HG03442 (cell line): ENCODE measurements around the gene SIRT7.

Experiments used
- ATAC-seq: cut with Tn5 transposase; IDR thresholded peaks from one replicate; pipeline ENCODE4 v1.9.1; 2021; ENCODE audit warnings: mild to moderate bottlenecking, moderate library complexity; ENCODE audit not compliant: unreplicated experiment

The SIRT7 gene

DNA sequence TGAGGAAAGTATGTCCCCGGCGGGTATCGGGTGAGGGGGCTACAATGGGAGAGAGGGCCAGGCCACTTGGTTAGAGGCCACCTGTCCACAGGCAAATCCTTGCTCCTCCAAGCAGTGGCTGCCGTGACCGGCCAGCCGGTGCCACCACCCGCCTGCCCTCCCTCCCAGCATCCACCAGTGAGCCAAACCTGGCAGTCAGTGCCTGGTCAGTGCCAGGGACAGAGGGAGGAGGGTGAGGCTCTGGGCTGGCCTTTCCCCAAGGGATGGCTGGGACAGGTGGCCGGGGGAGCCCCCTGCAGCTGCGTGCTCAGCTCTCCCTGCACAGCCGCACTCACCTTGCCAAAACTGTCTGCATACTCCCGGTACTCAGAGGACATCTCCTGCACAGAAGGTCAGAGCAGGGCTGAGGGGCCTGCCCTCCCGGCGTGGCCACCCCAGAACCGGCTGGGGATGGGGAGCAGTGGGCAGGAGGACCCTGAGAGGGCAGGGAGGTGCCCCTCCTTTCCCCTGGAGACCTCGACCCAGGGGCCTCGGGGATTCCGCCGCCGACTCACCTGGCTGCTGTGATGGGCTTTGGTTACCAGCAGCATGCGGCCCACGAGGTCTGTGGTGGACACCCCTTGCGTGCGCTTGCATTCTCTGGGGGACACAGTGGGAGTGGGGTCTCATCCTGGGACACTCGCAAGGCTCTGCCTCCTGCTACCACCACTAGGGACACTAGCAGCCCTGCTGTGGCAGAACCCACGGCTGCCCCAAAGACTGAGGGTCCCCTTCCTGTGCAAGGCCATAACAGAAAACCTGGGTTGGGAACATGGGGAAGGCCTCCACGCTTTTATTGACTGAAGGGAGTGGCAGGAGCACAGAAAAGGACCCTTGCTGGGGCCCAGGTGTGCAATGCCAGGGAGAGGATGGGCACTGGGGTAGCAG is 10.5 kb downstream of the SIRT7 start:
- no peak for ATAC-seq

DNA sequence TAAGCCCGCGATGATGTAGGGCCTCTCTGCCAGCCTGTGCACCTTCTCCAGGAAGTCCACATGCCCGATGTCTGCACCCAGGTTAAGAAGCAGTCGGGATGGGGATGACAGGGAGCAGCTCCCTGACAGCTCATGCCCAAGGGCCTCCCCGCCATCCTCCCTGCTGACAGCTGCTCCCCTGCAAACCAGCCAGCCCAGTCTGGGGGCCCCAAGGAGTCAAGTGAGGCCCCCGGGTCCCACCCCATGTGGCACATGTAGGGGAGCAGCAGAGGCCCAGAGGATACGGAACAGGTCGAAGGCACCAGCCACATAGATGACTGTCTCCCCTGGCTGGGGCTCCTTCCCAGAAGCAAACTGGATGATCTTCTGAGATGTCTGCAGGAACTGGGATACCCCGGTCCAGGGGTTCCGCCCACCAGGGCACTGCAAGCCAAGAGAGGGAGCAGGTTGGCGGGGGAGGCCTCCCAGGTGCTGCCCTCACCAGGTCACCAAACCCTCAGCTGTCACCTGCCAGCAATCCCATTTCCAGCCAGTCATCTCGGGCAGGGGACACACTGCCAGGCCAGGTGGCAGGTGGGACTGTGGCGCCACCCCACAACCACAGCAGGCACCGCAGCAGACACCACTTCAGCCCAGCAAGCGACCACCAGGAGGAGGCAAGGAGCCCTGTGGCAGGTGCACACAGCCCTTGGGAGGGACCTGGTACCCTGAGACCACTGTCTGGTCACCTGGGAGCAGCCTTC is 11.3 kb downstream of the SIRT7 start:
- ATAC-seq, result no peak

DNA sequence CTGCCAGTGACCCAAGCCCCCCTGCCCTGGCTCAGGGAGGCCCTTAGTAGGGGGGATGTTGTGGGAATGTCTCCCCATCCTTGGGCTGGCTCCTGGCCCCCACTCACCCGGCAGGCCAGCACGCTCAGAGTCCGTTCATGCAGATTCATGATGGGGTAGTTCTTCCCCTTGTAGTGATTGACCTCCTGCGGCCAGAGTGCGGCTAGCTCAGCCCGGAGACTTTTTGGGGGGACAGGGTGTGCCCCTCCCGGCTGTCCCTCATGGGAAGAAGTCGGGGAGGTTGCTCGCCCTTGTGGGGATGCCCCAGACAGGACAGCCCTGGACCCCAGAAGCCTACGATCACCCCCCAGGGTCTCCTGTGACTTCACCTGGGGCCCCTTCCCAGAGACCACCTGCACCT is 12.0 kb downstream of the SIRT7 start:
- ATAC-seq, result no peak

DNA sequence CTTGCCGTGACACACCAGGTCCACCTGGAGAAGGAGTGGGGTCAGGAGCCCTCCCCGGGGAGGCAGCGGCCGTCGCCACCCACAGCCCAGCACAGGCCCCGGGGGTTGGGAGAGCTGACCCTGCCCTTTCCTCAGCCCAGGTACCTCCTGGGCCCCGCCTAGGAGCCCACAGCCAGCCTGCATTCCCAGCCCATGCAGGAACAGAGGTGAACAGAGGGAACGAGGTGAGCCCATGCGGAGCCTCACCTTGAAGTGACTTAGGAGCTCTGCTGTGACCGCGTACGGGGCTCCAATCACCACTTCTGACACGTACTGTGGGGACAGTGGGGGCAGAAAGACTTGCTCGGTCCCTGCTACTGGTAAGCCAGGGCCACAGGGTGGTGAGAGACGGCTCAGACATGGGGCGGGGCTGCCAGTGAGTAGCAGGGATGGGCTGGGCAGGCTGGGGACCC is 12.5 kb downstream of the SIRT7 start:
- no peak for ATAC-seq

DNA sequence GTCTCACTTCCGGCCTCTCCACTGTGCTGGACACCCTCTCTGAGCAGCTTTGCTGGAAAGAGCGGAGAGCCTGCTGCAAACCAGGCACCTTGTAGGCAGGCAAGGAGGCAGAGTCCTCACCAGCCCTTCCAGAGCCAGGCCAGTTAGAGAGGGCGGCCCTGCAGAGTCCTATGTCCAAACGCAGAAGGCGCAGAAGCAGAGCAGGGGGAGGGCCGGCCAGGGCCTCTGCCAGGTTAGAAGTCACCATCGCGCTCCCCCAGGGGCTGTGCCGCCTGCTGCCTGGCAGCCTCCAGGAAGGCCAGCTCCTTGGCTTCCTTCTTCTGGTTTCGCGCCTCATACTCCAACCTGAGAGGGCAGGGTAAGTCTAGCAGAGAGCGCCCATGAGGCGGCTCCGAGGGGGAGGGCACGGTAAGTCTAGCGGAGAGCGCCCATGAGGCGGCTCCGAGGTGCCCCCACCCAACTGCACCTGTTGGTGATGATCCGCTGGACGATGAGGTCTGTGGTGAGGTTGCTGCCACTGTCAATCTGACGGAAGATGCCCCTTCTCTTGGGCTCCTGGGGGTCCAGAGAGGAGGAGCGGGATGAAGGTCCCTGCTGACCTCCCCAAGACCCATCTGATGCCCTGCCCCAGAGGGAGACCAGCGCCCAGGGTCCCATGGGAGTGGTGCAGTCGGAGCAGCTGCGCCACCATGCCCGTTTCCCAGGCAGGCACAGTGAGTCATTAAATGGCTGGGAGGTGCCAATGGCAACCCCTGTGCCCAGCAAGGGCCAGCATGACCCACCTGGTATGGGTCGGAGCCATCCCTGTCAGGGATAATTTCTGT is 13.2 kb downstream of the SIRT7 start:
- ATAC-seq, result no peak

DNA sequence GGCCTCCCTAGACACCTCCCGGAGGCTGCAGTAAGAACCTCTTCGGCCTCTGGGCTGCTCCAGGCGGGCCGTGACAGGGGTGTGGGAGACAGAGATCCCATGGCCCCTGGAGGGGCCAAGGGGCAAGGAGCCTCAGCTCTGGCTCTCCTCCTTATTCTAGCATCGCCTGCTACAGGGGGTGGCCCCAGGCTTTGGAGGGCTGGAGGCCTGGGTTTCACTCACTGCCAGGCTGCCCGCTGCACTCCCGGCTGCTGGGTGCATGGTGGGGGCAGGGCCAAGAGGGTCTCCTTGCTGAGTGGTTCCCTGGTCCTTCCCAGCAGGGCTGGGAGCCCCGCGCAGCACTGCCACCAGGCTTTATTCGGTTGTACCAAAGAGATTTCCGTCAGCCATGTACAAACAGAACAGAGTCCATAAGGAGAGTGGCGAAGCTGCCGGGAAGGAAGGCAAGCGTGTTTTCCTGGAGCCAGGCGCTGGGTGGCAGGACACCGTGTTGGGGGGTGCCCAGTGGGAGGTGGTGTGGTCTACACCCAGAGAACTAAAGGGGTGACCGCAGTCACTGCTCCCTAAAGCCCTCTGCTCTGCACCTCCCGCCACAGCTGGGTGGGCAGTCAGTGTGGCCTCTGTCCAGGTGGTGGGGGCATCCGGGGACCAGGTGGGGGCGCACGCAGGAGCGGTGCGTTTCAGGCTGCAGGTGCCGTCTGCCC is 13.9 kb downstream of the SIRT7 start:
- no peak for ATAC-seq

DNA sequence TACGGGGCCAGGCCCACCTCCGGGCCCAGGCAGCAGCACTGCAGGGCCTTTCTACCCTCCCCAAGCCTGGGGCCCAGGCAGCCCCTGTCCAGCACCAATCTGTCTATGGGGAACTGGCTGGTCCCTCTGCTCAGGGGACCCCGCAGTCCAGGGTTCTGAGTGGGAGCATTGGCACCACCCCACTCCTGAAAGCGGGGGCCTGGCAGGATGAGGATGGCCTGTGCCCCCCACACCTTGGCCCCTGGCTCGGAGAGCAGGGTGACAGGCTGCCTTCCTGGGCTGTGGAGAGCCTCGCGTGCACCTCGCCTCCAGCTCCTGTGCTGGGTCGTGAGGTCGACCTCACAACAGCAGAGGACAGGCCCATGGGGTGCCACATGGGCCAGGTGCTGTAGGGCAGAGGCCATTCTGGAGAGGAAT is 14.6 kb downstream of the SIRT7 start:
- no peak for ATAC-seq

DNA sequence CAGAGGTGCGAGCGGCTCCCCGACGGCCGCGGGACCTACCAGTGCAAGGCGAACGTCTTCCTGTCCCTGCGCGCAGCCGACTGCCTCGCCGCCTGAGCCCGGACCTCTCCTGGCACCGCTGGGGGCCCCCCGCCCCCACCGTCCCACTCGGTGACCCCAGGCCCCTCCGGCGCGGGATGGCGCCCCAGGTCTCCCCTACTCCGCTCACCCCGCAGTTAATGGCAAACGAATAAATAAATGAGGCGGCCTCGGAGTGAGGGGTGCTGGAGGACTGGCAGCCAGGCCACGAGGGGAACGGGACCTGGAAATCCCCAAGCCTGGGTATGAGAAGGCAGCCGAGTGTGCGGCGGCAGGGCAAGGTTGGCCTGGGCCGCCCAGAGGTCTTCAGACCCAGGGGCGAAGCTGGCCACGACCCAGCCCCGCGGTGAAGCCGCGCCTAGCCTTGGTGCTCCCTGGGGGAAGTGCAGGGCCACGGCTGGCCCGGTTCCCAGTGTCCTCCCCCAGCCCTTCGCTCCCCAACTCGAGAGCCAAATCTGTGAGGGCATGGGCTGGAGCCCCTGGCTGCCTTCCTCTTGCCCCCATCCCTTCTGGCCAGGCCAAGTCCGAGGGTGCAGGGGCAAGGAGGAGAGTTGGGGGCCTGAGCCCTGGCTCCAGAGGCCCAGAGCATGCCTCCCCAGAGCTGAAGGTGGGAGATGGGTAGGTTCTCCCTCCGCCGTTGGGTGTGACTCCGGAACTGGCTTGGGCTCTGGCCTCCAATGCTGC is 15.1 kb downstream of the SIRT7 start:
- ATAC-seq, result no peak

DNA sequence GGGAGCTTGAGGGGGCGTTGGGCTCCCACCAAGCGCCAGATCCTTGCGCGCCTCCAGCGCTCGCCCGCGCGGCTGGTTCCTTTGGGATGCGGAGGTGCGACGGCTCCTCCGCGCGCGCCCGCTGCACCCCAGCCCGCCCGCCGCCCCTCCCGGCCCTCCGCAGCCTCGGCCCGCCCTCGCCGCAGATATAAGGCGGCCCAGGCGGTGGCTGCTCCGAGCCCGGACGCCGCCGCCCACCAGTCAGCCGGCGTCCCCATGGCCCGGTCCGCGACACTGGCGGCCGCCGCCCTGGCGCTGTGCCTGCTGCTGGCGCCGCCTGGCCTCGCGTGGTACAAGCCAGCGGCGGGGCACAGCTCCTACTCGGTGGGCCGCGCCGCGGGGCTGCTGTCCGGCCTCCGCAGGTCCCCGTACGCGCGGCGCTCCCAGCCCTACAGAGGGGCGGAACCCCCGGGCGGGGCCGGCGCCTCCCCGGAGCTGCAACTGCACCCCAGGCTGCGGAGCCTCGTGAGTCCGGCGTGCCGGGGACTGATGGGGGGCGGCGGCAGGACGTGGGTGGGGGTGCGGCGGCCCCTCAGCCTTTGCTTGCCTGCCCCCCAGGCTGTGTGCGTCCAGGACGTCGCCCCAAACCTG is 15.8 kb downstream of the SIRT7 start, which contains the start of gene NPB:
NPB (plus strand) TSS at position 216 of the 630 bp plus-strand sequence; CDS start at position 256, 40 bp downstream.
- no peak for ATAC-seq

DNA sequence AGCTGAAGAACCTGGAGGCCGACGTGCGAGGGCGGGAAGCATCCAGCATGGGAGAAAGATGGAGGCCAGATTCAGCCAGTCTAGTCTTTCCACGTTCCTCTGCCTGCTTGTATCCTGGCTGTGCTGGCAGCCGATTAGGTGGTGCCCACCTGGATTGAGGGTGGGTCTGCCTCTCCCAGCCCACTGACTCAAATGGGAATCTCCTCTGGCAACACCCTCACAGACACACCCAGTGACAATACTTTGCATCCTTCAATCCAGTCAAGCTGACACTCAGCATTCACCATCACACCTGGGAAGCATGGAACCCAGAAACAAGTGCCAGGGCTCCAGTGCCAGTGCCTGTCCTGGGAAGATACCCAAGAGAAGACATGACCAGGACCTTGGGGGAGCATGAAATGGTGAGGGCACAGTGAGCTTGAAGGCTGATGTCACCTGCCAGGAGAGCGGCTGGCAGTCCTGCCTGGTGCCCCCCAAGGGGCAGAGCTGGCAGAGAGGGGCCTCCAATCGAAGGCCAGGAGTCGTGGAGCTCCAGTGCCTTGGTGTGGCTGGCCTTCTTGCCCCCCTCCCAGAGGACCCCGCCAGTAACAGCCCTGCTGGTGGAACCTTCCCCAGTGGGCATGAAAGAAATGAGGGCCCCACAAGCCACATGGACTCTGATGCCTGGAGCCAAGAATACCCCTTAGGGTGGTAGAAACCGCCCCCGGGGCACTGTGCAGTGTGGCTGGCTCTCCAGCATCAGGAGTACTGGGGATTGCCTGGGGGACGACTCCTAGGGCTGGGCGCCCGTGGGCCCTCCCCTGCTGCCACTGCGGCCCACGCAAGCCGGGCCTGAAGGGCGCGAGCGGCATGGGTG is 16.6 kb downstream of the SIRT7 start:
- ATAC-seq, result no peak

DNA sequence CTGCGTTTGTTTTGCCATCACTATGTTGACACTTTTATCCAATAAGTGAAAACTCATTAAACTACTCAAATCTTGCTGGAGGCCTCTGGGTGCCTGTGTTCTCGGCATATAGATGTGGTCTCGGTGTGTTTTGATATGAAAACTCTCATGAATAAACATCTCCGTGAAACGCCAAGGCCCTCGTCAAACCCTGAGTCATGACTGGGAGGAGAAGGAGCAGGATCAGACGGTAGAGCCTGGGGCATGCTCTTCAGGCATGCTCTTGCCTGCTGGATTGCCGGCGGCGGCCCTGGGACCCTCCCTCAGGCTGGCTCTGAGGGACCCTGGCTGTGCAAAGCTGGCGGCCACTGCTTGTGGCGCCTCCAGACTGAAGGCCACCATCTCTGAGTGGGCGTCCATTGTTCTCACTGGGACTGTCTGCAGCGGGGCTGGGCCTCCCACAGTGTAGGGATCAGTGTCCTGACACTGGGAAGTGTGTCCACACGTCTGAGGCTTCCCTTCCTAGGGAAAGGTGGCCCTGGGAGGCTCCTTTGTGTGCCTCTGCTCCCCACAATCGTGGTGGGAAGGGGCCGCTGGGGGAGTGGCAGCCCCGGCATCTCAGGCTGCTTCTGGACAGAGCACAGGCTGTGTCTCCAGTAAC is 17.7 kb downstream of the SIRT7 start:
- ATAC-seq, result no peak

DNA sequence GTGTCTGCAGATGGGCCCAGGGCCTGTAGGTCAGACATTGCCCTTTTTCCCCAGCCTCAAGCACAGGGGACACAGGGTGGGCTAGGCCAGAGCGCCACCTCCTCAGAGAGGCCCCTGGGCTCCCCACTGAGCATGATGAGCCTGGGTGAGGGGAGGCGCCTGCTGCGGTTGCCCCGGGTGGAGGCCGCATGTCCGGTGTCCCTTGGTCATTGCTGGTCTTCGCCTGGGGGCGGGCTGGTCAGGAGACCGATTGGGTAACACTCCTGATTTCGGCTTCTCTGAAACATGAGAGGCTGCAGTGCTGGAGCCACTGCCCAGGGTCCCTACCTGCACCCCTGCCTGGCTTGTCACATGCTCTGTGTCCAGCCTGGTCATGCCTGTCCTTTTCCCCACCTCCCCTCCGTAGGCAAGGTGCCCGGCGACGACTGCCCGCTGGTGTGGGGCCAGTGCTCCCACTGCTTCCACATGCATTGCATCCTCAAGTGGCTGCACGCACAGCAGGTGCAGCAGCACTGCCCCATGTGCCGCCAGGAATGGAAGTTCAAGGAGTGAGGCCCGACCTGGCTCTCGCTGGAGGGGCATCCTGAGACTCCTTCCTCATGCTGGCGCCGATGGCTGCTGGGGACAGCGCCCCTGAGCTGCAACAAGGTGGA is 18.3 kb downstream of the SIRT7 start:
- ATAC-seq, result no peak

DNA sequence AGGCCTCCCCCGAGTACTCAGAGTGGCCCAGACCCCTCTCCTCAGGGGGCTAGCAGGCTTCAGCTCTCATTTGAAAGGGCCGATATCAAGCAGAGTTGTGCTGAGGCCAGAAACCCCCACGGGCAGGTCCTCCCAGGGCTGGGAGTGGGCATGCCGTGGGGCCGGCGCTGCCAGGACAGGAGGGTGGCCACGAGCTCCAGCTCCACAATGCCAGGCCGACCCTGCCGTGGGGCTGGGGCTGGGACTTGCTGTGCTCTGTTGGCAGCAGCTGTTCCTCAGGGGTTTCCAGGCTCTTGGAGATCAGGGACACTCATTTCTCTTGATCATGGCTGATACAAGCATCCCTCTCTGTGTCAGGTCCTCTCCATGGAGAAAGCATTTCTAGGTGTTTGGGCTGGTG is 19.1 kb downstream of the SIRT7 start:
- ATAC-seq, result no peak

DNA sequence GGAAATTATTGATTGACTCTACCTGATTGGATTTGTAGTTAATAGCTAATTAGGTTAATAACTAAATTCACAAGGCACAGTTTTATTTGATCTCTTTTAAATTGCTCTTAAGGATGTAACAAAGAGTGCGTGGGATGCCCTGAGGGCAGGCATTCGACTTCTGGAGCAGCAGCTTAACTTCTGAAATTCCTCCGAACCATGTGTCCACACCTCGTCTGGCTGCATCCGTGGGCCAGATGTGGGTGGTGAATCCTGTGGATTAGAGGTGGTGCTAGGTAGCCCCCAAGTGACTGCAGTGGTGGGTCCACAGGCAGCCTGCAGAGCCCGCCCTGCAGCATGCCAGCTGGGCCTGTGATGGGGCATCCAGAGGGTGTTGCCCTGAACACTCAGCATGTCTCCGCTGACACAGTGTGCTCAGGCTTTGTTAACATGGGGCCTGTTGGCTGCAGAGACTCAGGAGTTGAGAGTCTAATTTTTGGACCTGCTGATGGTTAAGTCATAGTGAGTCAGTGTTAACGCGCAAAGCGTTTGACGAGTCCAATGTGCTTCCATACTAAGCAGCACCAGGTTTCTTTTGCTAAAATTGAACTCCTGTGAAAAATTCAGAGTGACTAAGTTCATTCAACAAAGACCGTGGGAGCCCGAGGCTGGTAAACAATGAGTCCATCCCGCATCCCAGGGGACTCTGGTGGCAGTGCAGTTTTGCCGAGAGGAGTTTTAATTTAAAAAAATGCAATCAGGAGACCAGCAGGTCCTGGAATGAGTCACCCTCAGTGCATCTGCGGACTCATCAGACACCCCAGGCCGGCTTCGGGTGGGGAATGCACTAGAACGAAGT is 19.7 kb downstream of the SIRT7 start:
- ATAC-seq, result no peak

DNA sequence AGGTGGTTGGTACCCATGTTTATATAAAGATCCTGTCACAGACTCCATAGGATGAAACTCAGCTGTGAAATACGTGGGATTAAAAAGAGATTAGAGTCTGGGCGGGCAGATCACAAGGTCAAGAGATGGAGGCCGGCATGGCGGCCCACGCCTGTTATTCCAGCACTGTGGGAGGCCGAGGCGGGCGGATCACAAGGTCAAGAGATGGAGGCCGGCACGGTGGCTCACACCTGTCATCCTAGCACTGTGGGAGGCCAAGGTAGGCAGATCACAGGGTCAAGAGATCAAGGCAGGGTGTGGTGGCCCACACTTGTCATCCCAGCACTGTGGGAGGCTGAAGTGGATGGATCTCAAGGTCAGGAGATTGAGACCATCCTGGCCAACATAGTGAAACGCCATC is 22.6 kb downstream of the SIRT7 start:
- no peak for ATAC-seq

DNA sequence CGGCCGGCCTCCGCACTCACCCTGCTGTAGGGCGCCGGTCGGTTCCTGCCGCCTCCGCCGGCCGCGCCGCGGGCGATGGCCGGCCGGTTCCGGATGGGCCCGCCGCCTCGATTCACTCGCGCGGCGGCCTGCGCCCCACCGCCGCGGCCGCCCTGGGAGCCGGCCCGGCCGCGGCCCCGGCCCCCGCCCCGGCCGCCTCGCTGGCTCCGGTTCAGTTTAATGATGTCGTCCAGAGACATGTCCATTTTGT is 26.7 kb downstream of the SIRT7 start:
- ATAC-seq, result no peak
